NCI-H187 (cell line): ENCODE results near the gene MKRN1.
"Not testable (repeated sequence)": the region's sequence is repeated elsewhere in the genome, so short reads cannot be mapped to it uniquely, and the experiment has no call there.

Source experiments
- DNase-seq, 2 experiments: peaks; one replicate each; lab custom pipeline; 2025; lab: John Stamatoyannopoulos, UW

MKRN1 gene

GRCh38 chr7:140435252-140435895, 43.9 kb downstream of the MKRN1 start:
- no peak for DNase-seq

- no peak for DNase-seq
Measured at GRCh38 chr7:140433396-140433795, 45.9 kb downstream of the MKRN1 start.

GRCh38 chr7:140426130-140426529, 53.2 kb downstream of the MKRN1 start:
- no peak for DNase-seq

- DNase-seq = no peak
Measured at GRCh38 chr7:140425718-140426117, 53.6 kb downstream of the MKRN1 start.

- DNase-seq = no peak
Measured at GRCh38 chr7:140423501-140423900, 55.8 kb downstream of the MKRN1 start.

GRCh38 chr7:140421521-140421920, 57.8 kb downstream of the MKRN1 start:
- DNase-seq = no peak

- no peak for DNase-seq
Measured at GRCh38 chr7:140418653-140419052, 60.7 kb downstream of the MKRN1 start.

GRCh38 chr7:140418156-140418472, 61.2 kb downstream of the MKRN1 start:
- not testable (repeated sequence) for DNase-seq

GRCh38 chr7:140417456-140418155, 61.7 kb downstream of the MKRN1 start:
- no peak for DNase-seq

- no peak for DNase-seq
Measured at GRCh38 chr7:140416560-140416959, 62.7 kb downstream of the MKRN1 start.

GRCh38 chr7:140415816-140416215, 63.5 kb downstream of the MKRN1 start:
- not testable (repeated sequence) for DNase-seq

- no peak for DNase-seq
Measured at GRCh38 chr7:140415361-140415760, 63.9 kb downstream of the MKRN1 start.

GRCh38 chr7:140404565-140405065, 74.7 kb downstream of the MKRN1 start:
- no peak for DNase-seq

- peak; percentile 40 to 46 for DNase-seq
Measured at GRCh38 chr7:140403878-140404564, 75.3 kb downstream of the MKRN1 start, which contains the start of gene RAB19. TSS of gene RAB19 (plus strand) at chr7:140404058. CDS start at chr7:140407647, 3,589 bp downstream.
